CD8-positive, alpha-beta memory T cell (primary cell): ENCODE results near the gene GALNT14. TPM values are rescaled to one million over a fixed set of nuclear protein-coding genes. Genes with fewer than 3 reads are reported as not detected.

Experiments
- CTCF ChIA-PET: fragments of 350-600 bp; sonication (Branson Sonifier 250); formaldehyde crosslinking; loops from one replicate; lab custom pipeline; 2021; ENCODE audit warnings: antibody characterized with exemption; lab: Charles Lee
- POLR2A ChIA-PET: fragments of 350-600 bp; sonication (Branson Sonifier 250); formaldehyde crosslinking; loops from one replicate; lab custom pipeline; 2021; ENCODE audit warnings: antibody characterized with exemption; lab: Charles Lee
- DNase-seq, 5 donors: peaks; one replicate each; pipeline versions ENCODE4 v3.0.0 to v3.0.0-alpha.2; 2020 to 2022; ENCODE audit warnings: mixed read lengths in 1 of 5
- H3K27ac ChIP-seq: one replicate; pipeline ENCODE4 v1.7.0; 2013; ENCODE audit warnings: low read depth, mild to moderate bottlenecking, low read length, moderate library complexity
- H3K27me3 ChIP-seq: 2 replicates; pipeline ENCODE4 v1.7.0; 2013; ENCODE audit warnings: low read length, mild to moderate bottlenecking; ENCODE audit not compliant: insufficient read depth, poor library complexity, severe bottlenecking
- H3K36me3 ChIP-seq: 2 replicates; pipeline ENCODE4 v1.7.0; 2013; ENCODE audit warnings: mild to moderate bottlenecking, low read length, moderate library complexity; ENCODE audit not compliant: insufficient read depth
- H3K4me1 ChIP-seq: 2 replicates; pipeline ENCODE4 v1.7.0; 2013; ENCODE audit warnings: mild to moderate bottlenecking, low read length, moderate library complexity; ENCODE audit not compliant: insufficient read depth
- H3K4me3 ChIP-seq: 2 replicates; pipeline ENCODE4 v1.7.0; 2013; ENCODE audit warnings: mild to moderate bottlenecking, low read length
- H3K9me3 ChIP-seq: 2 replicates; pipeline ENCODE4 v1.7.0; 2013; ENCODE audit warnings: mild to moderate bottlenecking, low read length
- H3K27ac Mint-ChIP-seq, 8 donors: one replicate each; pipeline ENCODE4 v1.8.0; 2020 to 2021; ENCODE audit warnings: mixed read lengths in 8 of 8, mild to moderate bottlenecking in 6 of 8, inconsistent platforms in 3 of 8, moderate library complexity in 3 of 8
- H3K27me3 Mint-ChIP-seq, 2 donors: one replicate each; pipeline ENCODE4 v1.8.0; 2020 to 2021; ENCODE audit warnings: mixed read lengths in 2 of 2, mild to moderate bottlenecking in 1 of 2, moderate library complexity in 1 of 2
- H3K36me3 Mint-ChIP-seq, 3 donors: one replicate each; pipeline ENCODE4 v1.8.0; 2020 to 2021; ENCODE audit warnings: mixed read lengths in 3 of 3, inconsistent platforms in 1 of 3, mild to moderate bottlenecking in 1 of 3
- H3K4me1 Mint-ChIP-seq, 3 donors: one replicate each; pipeline ENCODE4 v1.8.0; 2020 to 2021; ENCODE audit warnings: mixed read lengths in 3 of 3, inconsistent platforms in 1 of 3, mild to moderate bottlenecking in 1 of 3
- H3K4me3 Mint-ChIP-seq, 7 donors: one replicate each; pipeline ENCODE4 v1.8.0; 2020 to 2021; ENCODE audit warnings: mixed read lengths in 7 of 7, mild to moderate bottlenecking in 6 of 7, moderate library complexity in 4 of 7, inconsistent platforms in 2 of 7
- H3K9me3 Mint-ChIP-seq, 5 donors: one replicate each; pipeline ENCODE4 v1.8.0; 2020 to 2022; ENCODE audit warnings: mixed read lengths in 5 of 5, mild to moderate bottlenecking in 3 of 5, moderate library complexity in 2 of 5, inconsistent platforms in 1 of 5
- polyA plus RNA-seq: library from polyadenylated mRNA; unstranded; fragments of 300-500 nt; fragmentation: Illumina TruSeq; gene quantifications from one replicate; pipeline ENCODE4 v1.2.3, GENCODE V29; 2021
- total RNA-seq, 2 experiments: library from RNA; stranded (reverse); gene quantifications; one replicate each; pipeline ENCODE4 v1.2.3, GENCODE V29; 2021

The GALNT14 gene
- total and polyA plus RNA-seq, 3 experiments from 2014 or later = 0.62 to 0.74 TPM; not detected in 1

DNA sequence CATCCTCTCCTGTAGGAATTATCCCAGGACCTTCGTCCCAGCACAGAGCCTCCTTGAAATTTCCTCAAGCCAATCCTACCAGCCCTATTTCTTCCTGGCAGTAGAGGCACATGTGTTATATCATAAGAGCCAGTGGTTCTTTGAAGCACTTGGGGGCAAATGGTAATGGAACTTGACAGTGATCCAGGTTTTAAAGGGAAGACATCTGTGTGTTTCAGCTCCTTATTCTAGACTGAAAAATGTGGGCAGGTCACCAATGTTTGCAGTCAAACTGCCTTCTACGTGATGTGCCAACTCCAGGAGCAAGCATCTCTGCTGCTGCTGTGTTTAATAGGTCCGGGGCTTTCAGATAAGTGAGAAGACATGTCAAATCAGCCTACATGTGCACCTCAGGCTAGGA, 157.1 kb downstream of the GALNT14 start:
- no peak overlapping the region for H3K27ac Mint-ChIP-seq
- H3K4me1 Mint-ChIP-seq = no peaks in the 10 kb centered on the region
- Histone ChIP-seq H3K4me3 (no peak overlapping the region), H3K4me1 (no peaks in the 10 kb centered on the region), H3K9me3 (no peaks in the 10 kb centered on the region), H3K27ac (no peak overlapping the region), H3K27me3 (no peaks in the 10 kb centered on the region), H3K36me3 (no peaks in the 10 kb centered on the region)
- ChIA-PET CTCF (no interaction called here), POLR2A (no interaction called here)
- no peaks in the 10 kb centered on the region for H3K36me3 Mint-ChIP-seq
- H3K4me3 Mint-ChIP-seq = no peak overlapping the region
- DNase-seq = no peak
- peaks cover 12 to 14% of the 10 kb centered on the region in 2 donors for H3K27me3 Mint-ChIP-seq
- H3K9me3 Mint-ChIP-seq = no peaks in the 10 kb centered on the region

DNA sequence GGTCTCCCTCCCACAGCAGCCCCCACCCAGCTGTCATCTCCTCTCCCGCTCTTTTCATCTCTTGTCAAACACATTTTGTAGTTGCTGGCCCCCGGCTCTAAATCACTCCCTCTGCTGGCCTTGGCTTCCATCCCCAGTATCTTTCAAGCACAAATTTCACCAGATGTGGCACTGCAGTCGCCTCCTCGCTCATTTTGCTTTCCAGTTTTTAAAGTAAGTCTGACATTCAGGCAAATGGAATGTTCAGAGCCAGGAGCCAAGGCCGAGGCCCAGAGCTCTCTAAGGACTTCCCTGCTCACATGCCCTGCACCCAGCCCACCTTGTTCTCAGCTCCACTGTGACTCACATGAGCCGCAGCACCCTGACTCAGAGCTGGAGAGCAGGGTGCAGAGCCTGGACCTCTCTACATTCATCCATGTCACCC, 158.4 kb downstream of the GALNT14 start:
- no peak overlapping the region for H3K27ac ChIP-seq
- no peaks in the 10 kb centered on the region for H3K27me3 ChIP-seq
- Mint-ChIP-seq H3K4me3 (no peak overlapping the region), H3K27ac (peak overlapping the region in 1 of 8 donors; percentile 21), H3K36me3 (no peaks in the 10 kb centered on the region), H3K9me3 (no peaks in the 10 kb centered on the region), H3K4me1 (no peaks in the 10 kb centered on the region), H3K27me3 (peaks cover 10 to 14% of the 10 kb centered on the region in 2 donors)
- no peaks in the 10 kb centered on the region for H3K9me3 ChIP-seq
- H3K4me3 ChIP-seq = no peak overlapping the region
- H3K4me1 ChIP-seq = no peaks in the 10 kb centered on the region
- H3K36me3 ChIP-seq = no peaks in the 10 kb centered on the region
- POLR2A ChIA-PET = no interaction called here
- DNase-seq = no peak
- CTCF ChIA-PET = no interaction called here

DNA sequence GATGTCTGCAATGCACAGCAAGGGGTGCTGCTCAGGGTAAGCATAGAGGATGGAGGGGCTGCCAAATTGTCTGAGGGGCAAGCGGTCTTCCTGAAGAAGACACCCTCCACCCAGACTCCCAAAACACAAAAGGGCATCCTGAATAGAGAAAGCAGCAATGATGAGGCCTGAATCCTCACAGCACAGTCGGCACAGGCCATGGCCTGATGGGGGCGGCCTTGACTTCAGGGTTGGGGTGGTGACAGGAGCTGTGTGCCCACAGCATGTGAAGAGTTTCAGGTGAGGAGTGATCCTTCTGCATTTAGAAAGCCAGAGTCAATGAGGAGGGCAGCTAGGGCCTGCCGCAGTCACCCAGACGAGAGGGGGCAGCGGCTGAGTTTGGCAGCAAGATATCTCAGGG, 159.4 kb downstream of the GALNT14 start:
- H3K4me3 ChIP-seq = no peak overlapping the region
- ChIA-PET CTCF (interaction anchor here (0.9 kb wide), 1 partner anchor 20 kb away, joined by 3 read pairs; no protein-coding TSS in a partner anchor), POLR2A (no interaction called here)
- H3K4me1 Mint-ChIP-seq = no peaks in the 10 kb centered on the region
- H3K27me3 ChIP-seq = no peaks in the 10 kb centered on the region
- no peaks in the 10 kb centered on the region for H3K36me3 Mint-ChIP-seq
- no peaks in the 10 kb centered on the region for H3K9me3 ChIP-seq
- no peak overlapping the region for H3K27ac ChIP-seq
- DNase-seq = no peak
- H3K36me3 ChIP-seq = no peaks in the 10 kb centered on the region
- H3K27ac Mint-ChIP-seq = no peak overlapping the region
- H3K4me3 Mint-ChIP-seq = no peak overlapping the region
- no peaks in the 10 kb centered on the region for H3K4me1 ChIP-seq
- no peaks in the 10 kb centered on the region for H3K9me3 Mint-ChIP-seq
- H3K27me3 Mint-ChIP-seq = peaks cover 10 to 14% of the 10 kb centered on the region in 2 donors

DNA sequence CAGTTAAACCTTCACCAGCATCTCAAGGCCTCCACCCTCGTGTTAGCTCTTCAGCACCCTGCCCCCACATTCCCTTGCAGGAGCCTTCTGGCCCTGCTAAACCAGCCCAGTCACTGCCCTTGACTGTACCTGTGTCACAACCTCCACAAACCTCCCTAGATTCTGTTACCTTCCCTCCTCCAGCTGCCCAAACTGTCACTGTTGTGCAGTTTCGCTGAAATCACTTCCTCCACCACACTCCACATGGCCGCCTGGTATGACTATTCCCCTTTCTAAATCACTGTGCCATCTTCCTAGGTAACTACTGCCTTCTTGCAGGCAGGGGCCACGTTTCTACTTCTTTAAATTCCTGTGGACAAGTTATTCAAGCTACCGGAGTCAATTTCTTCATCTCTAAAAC, 160.2 kb downstream of the GALNT14 start:
- ChIA-PET CTCF (interaction anchor here (0.9 kb wide), 1 partner anchor 21 kb away, joined by 3 read pairs; no protein-coding TSS in a partner anchor), POLR2A (no interaction called here)
- Histone ChIP-seq H3K36me3 (no peaks in the 10 kb centered on the region), H3K27ac (no peak overlapping the region), H3K4me1 (no peaks in the 10 kb centered on the region), H3K4me3 (no peak overlapping the region), H3K9me3 (no peaks in the 10 kb centered on the region), H3K27me3 (no peaks in the 10 kb centered on the region)
- DNase-seq = no peak
- no peaks in the 10 kb centered on the region for H3K4me1 Mint-ChIP-seq
- no peaks in the 10 kb centered on the region for H3K36me3 Mint-ChIP-seq
- H3K27me3 Mint-ChIP-seq = peaks cover 10 to 14% of the 10 kb centered on the region in 2 donors
- peak overlapping the region in 1 of 7 donors; percentile 15 for H3K4me3 Mint-ChIP-seq
- H3K9me3 Mint-ChIP-seq = no peaks in the 10 kb centered on the region
- no peak overlapping the region for H3K27ac Mint-ChIP-seq

DNA sequence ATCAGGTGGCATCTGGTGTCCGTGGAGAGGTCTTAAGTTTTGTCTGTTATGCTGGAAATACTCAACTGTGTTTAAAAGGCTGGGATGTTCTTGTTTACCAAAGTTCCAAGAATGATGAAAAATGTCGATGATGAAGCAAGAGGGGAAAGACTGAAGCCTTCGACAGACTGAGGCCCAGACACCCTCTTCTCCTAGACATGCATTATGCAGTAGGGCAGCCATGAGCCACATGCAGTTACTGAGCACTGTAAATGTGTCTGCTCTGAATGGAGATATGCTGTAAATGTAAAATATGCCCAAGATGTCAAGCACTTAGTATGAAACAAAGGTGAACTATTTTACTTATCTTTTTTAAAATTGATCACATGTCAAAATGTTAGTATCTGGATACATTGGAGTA, 163.1 kb downstream of the GALNT14 start:
- Histone ChIP-seq H3K36me3 (no peaks in the 10 kb centered on the region), H3K9me3 (no peaks in the 10 kb centered on the region), H3K27ac (no peak overlapping the region), H3K27me3 (no peaks in the 10 kb centered on the region), H3K4me3 (no peak overlapping the region), H3K4me1 (no peaks in the 10 kb centered on the region)
- CTCF ChIA-PET = no interaction called here
- Mint-ChIP-seq H3K27ac (no peak overlapping the region), H3K4me1 (no peaks in the 10 kb centered on the region), H3K4me3 (no peak overlapping the region), H3K9me3 (no peaks in the 10 kb centered on the region), H3K27me3 (peaks cover 6 to 11% of the 10 kb centered on the region in 2 donors), H3K36me3 (no peaks in the 10 kb centered on the region)
- POLR2A ChIA-PET = no interaction called here
- no peak for DNase-seq

DNA sequence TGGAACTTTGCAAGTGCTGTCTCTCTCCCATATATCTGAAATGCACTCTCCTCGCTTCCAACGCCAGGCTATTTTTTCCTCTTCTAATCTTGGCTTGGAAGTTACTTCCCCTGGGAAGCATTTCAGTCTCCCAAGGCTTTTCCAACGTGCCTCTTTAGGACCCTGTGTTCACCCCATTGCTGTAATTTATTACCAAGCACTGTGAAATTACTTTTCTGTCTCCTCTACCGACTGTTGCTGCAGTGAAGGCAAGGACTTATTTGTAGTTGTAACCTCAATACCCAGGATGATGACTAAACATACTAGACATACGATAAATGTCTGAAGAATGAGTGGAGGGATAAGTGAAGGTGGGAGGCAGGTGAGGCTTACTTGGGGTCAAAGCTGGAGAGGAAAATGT, 163.7 kb downstream of the GALNT14 start:
- POLR2A ChIA-PET = no interaction called here
- no peak for DNase-seq
- H3K27me3 Mint-ChIP-seq = peaks cover 6 to 11% of the 10 kb centered on the region in 2 donors
- no peak overlapping the region for H3K4me3 Mint-ChIP-seq
- Histone ChIP-seq H3K4me1 (no peaks in the 10 kb centered on the region), H3K27ac (no peak overlapping the region), H3K9me3 (no peaks in the 10 kb centered on the region), H3K27me3 (no peaks in the 10 kb centered on the region), H3K36me3 (no peaks in the 10 kb centered on the region), H3K4me3 (no peak overlapping the region)
- H3K4me1 Mint-ChIP-seq = no peaks in the 10 kb centered on the region
- no peaks in the 10 kb centered on the region for H3K36me3 Mint-ChIP-seq
- CTCF ChIA-PET = no interaction called here
- H3K27ac Mint-ChIP-seq = no peak overlapping the region
- no peaks in the 10 kb centered on the region for H3K9me3 Mint-ChIP-seq

DNA sequence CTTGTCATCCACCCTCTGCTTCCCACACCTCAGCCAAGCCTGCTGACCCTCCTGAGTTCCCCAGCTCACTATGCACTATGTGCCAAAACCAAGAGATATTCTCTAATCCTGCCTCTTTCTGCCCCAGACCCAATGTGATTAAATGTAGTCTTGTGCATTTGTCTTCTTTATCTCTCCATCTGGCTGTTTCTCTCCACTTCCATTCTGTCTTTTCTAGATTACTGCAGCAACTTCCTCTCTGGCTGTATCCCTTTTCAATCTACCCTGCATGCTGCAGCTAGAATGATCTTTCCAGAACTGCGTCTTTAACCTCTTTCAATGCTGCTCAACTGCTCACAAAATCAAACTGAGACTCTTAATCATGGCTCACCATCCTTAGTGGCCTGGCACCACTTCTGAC, 164.1 kb downstream of the GALNT14 start:
- H3K27me3 ChIP-seq = no peaks in the 10 kb centered on the region
- no peaks in the 10 kb centered on the region for H3K4me1 ChIP-seq
- H3K9me3 ChIP-seq = no peaks in the 10 kb centered on the region
- CTCF ChIA-PET = no interaction called here
- no peaks in the 10 kb centered on the region for H3K9me3 Mint-ChIP-seq
- no peak for DNase-seq
- no peak overlapping the region for H3K4me3 ChIP-seq
- no peaks in the 10 kb centered on the region for H3K36me3 Mint-ChIP-seq
- no peaks in the 10 kb centered on the region for H3K4me1 Mint-ChIP-seq
- POLR2A ChIA-PET = no interaction called here
- H3K27me3 Mint-ChIP-seq = peaks cover 6 to 11% of the 10 kb centered on the region in 2 donors
- H3K27ac ChIP-seq = no peak overlapping the region
- no peaks in the 10 kb centered on the region for H3K36me3 ChIP-seq
- H3K4me3 Mint-ChIP-seq = no peak overlapping the region
- H3K27ac Mint-ChIP-seq = no peak overlapping the region

DNA sequence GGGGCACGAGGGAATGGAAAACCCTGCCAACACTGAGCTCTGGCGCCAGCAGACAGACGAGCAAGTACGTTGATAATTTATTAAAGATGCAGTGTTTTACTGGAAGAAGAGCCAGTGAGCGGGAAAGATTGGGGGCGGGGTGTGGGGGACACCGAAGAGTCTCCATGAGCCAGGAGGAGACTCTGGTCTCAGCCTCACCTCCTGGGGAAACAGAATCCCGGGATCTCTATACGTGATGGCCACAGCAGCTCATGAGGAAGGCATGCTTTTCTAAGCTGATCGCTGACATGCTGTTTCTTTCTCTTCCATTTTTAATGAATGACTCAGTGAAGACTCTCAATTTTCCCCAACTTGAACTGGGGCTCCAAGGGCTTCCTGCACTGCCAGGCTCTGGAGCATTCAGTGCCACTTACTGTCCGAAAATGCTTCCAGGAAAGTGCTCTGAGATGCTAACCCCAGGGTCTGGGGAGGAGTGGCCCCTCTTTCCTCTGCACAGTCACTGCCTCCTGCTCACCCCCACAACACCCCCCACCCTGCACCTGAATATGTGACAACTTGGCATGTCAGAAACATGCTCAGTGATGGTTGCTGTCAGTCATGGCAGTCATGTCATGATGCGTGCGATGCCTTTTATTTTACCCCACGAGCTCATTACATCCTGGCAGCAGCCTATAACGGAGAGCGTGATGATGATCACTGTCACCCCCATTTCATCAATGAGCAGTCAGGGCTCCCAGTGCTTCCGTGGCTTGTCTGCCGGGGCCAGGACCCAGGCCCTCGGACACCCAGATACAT, 166.8 kb downstream of the GALNT14 start:
- ChIA-PET POLR2A (no interaction called here), CTCF (no interaction called here)

More for the DNA sequence above, 166.8 kb downstream of the GALNT14 start:
- no peak overlapping the region for H3K27ac ChIP-seq
- H3K4me1 ChIP-seq = no peaks in the 10 kb centered on the region
- no peak for DNase-seq
- Mint-ChIP-seq H3K27me3 (peaks cover 0 to 6% of the 10 kb centered on the region in 2 donors), H3K36me3 (no peaks in the 10 kb centered on the region), H3K9me3 (no peaks in the 10 kb centered on the region), H3K4me3 (no peak overlapping the region), H3K27ac (no peak overlapping the region), H3K4me1 (no peaks in the 10 kb centered on the region)
- H3K4me3 ChIP-seq = no peak overlapping the region
- no peaks in the 10 kb centered on the region for H3K9me3 ChIP-seq
- no peaks in the 10 kb centered on the region for H3K27me3 ChIP-seq
- no peaks in the 10 kb centered on the region for H3K36me3 ChIP-seq
